ENCODE measurements around the gene OTOL1. TPM values are rescaled to one million over a fixed set of nuclear protein-coding genes. Genes with fewer than 3 reads are reported as not detected.
"Not testable (repeated sequence)": the region's sequence is repeated elsewhere in the genome, so short reads cannot be mapped to it uniquely, and the experiment has no call there.

The OTOL1 gene
- not detected in 2 replicates for total RNA-seq

DNA sequence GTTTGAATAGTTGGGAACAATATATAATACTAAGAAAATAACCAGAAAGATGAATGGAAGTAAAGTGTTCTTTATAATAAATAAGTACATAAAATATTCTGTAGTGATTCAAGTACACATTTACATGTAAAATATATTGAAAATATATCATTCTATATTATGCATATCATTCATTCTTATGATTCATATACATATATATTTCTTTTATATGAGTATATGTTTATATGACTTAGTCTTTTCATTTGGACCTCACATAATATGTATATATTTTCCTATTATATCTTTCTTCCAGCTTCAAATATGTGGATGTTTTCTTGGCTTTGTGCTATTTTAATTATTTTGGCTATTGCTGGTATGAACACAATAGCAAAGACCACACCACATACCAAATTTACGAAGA is at the start of gene OTOL1:
Gene OTOL1 (plus strand): TSS at position 301 of the 400 bp plus-strand sequence. CDS start 0 bp downstream, at position 301.
- no peak for DNase-seq

DNA sequence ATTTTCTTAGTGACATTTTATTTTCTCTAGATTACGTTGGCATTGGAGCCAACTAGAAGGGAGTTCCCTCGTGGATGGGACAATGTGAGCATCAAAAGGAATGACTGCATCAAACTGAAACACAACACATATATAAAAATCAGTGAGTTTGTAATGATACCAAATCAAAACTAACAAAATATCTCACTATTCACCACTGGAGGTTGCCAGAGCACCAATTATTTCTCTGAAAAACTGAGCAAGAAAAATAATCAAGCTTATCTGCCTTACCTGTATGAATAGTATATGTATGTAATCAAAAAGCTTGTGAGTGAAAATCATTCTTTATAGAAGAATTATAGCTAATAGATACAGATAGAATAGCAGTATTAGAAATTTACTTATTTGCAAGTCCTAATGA is 46.8 kb upstream of the OTOL1 start:
- no peak for DNase-seq

DNA sequence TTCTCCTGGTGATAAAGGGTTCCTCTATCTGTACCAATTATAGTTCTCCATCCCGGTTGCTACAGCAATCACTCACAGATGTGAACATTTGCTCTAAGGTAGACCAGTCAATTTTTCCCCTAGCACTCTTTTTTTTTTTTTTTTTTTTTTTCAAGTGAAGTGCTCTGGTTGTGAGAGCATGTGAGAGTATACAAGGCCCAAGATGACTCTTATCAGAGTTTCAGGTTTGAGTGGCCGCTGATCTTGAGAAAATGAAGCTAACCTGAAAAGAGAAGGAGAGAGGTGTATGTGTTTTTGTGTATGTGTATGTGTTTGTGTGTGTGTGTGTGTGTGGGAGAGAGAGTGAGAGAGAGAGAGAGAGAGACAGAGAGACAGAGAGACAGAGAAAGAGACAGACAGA is 44.4 kb upstream of the OTOL1 start:
- DNase-seq = no peak

DNA sequence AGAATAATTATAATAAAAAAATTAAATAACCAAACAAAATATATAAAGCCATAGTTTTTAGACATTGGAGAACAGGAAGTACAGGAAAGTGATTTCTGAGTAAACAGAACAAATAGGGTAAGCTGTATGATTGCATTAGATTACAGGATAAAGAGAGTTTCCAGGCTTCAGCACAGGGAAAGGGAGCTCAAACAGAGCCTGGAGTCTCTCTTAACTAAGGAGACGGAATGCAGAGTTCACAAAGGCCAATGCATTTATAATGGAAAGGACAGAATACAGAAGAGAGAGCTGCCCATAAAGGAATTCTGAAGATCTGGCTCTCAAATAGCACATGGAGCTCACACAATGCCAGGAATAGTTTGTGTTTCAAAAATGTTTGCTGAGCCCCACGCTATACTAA is 42.0 kb upstream of the OTOL1 start:
- DNase-seq = no peak

DNA sequence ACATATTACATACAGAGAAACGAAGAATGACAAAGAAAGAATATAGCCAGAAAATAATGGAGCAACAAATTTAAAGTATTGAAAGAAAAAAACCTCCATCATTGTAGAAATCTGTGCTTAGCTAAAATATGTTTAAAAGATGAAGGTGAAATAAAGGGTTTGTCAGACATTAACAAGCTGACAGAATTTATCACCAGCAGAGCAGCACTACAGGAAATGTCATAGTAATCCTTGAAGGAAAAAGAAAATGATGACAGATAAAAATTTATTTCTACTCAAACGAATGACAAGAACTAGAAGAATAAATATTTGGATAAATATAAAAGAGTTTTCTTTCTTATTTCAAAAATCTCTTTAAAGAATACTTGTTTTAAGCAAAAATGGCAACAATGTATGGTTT is 40.6 kb upstream of the OTOL1 start:
- no peak for DNase-seq

DNA sequence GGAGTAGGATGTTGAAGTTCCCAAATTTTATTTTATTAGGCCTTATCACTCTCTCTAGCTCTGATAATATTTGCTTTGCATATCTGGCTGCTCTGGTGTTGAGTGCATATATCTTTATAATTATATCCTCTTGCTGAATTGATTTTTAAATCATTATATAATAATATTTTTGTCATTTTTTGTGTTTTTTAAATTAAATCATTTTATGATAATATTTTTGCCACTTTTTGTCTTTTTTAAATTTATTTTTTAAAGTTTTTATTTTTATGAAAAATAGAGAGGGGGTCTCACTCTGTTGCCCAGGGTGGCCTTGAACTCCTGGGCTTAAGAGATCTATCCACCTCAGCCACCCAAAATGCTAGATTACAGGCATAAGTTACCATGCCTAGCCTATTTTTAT is 34.5 kb upstream of the OTOL1 start:
- no peak for DNase-seq

DNA sequence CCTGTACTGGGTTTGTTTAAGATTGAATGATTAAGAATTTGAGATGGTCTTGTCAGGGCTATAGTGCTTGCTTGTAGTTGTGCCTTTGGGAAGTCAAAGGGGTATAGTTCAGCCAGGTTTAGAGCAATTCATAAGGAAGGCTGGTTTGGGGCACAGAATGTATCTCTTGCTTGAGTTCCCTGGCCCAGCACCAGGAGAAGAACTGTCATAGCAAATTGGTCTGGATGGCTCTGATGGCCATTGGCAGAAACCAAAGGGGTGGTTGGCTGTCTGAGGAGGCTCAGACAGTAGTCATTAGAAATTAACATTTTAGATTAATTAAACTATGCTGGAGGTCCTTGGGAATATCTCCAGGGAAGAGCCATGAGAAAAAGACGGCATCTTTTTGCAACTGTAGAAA is 25.4 kb upstream of the OTOL1 start:
- no peak for DNase-seq

DNA sequence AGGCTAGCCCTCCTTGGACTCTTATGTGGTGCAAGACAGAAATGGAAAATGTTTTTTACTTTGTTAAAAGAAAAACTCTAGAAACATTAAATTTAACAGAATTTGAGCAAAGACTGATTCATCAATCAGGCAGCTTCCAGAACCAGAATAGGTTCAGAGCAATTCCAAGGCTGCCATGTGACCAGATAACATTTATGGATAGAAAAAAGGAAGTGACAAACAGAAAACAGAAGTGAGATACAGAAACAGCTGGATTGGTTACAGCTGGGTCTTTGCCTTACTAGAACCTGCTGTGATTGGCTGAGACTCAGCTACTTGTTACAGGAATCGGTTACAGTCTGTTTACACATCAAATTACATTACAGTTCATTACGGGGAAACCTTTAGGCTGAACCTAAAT is 22.5 kb upstream of the OTOL1 start:
- DNase-seq = no peak

DNA sequence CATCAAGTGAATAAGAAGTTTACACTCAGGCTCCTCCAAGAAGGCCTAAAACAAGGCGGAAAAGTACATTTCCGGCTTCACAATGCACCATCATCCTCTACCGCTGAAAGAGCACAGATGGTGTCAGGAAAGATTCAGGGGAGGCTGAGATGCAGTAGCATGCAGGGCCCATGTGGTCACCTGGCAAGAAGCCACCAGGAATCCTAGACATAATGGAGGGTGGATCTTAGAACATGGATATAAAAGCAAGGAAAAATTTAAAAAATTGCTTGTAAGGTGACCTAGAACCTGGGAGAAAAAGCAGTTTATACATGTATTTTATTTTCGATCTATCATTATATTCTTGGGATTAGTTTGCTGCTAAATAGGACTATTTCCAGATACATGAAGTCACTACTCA is 21.9 kb upstream of the OTOL1 start:
- no peak for DNase-seq

DNA sequence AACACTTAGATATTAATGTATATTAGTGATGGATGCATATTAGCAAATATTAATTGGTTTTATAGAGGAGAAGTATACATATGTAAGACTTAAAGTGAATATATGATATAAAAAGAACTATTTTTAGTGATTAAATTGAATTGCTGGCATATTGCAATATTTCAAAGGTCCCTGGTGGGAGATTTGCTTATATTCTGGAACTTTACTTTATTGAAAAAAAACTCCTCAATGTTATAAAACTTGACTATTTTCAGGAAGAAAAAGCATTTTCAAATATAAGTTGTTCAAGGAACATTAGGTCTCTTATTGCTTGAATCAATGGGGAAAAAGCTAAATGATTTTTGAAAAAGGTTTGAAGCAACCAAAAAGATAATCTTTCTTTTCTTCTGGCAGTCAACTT is 21.4 kb upstream of the OTOL1 start:
- DNase-seq = no peak

DNA sequence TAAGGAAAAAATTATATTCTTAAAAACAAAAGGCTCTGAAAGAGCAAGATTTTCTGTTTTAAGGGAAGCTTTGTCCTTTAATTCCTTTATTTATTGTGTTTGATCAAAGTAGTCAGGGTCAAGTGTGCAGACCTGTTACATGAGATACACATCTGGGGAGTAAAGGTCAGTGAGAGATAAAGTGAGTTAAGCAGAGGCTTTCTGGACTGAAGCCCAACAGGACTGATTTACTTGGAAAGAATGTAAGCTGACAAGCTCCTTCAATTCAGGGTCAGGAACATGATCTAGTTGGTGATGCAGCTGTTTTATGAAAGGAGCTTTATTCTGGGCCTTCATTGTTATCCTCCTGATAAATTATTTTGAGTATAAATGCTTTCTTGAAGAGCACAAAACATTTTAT is 20.7 kb upstream of the OTOL1 start:
- DNase-seq = no peak

DNA sequence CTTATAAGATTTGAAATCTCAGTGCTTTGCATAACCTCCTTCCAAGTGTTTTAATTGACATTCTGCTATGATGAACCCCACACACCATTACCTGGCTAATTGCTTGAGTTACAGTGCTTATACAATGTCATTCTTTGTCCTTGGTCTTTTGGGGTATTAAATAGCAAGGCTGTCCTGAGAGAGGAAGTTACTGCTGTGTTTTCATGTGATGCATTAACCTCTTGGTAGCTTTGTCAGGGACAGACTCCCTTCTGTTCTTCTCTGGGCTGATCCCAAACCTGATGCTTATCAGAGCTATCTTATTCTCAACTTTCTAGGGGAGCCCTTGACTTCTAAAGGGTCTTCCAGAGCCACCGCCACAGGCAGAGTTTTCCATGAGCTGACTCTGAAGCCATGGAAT is 12.4 kb upstream of the OTOL1 start:
- DNase-seq = no peak

DNA sequence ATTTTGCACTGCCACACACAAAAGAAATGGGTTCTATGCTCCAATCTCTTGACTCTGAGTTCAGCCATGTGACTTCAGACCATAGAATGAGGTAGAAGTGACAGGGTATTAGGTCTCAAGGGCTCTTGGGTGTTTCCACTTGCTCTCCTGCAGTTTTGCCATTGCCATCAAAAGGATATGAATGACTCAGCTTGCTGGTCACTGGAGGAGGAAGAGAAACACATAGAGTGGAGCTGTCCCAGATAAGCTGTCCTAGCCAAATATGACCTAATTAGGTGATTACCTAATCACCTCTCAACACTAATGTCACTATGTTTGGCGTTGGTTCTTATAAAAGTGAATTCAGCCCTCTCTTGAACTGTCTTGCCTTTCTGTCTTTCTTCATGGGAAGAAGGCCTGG is 8.3 kb upstream of the OTOL1 start:
- DNase-seq = not testable (repeated sequence)

DNA sequence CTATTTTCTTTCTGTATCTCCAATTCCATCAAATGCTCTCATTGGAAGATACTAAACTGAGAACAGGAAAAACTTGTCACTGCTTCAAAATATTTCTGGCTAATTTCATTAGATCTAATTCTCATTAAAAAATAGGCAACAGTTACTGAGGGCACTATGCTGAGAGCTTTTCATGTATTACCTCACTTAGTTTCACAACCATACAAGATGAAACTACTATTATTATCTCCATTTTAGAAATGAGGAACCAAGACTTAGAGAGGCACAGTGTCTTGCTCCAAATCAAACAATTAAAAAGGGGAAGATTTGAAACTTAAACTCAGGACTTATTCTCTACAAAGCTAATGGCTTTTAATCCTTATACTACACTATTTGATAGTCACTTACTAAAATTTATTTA is 7.2 kb upstream of the OTOL1 start:
- DNase-seq = no peak

DNA sequence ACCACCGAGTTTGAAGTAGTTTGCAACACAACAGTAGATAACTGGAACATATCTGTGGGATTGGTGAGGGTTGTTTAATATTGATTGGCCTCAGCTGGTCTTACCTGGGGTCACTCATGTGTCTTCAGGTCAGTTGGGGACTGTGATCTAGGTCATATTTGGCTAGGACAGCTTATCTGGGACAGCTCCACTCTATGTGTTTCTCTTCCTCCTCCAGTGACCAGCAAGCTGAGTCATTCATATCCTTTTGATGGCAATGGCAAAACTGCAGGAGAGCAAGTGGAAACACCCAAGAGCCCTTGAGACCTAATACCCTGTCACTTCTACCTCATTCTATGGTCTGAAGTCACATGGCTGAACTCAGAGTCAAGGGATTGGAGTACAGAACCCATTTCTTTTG is 5.8 kb upstream of the OTOL1 start:
- not testable (repeated sequence) for DNase-seq

DNA sequence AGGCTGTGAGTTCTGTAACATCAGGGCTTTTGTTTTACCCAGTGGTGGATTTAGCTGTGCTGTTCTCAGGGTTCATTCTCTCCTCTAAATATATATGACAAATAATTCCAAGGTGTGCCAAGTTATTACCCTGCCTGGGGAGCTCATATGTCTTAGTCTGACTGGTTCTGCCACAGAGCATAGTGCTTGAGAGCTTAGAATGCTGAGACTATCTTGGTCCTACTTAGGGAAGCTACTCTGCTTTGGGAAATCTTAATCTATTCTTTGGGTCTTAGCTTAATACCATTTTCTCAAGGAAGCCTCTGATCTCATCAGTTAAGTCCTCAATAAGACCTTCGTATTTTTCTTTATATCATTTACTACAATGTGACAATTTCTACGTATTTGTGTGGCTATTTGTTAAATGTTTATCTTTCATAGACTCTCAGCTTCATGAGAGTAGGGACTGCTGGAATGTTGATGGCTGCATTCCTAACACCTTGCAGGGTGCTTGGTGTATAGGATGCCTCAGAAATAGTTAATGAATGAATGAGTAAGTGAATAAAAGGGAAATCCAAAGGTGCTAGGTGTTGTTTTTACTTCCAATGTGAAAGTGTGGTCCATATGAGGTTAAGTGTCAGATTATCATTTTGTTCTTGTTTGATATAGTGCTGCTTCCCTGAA is 1.8 kb downstream of the OTOL1 start:
- DNase-seq = no peak

DNA sequence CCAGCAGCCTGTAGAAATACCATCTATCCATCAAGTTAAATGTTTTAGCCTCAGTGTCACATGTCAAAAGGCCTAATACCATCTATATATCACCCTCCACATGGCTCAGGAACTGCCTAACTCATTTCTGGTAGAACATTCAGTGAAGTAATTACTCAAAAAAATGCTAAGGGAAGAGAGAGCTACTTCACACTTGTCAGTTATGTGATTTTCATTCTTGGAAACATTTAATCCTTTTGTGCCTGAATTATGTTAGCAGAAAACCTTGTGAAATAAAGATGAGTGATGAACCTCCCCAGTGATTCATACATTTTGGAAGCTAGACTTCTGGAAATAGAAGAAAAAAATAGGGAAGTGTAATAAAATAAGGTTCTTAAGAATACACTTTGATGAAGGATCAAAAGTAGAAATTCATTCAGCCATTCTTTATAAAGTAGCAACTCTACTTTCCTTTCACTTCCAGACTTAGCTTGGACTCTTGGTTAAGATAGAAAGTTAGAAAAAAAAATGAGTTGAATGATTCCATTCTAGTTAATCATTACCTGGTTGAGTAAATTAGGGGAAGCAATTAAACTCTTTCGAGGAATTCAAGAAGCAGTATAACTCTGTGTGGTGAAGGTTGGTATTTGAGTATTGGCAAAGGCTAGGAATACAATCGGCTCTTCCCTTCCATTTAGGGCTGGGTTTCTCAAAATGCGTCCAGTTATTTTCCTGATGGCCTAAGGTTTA is 3.6 kb downstream of the OTOL1 start:
- DNase-seq = no peak

DNA sequence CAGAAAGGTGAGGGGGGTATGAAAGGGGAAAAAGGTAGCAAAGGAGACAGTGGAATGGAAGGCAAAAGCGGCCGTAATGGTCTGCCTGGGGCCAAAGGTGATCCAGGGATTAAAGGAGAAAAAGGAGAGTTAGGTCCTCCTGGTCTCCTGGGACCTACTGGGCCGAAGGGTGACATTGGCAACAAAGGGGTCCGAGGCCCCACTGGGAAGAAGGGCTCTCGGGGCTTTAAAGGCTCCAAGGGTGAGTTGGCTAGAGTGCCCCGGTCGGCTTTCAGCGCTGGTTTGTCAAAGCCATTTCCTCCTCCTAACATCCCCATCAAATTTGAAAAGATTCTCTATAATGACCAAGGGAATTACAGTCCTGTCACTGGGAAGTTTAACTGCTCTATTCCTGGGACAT is 6.7 kb downstream of the OTOL1 start:
- DNase-seq = no peak

DNA sequence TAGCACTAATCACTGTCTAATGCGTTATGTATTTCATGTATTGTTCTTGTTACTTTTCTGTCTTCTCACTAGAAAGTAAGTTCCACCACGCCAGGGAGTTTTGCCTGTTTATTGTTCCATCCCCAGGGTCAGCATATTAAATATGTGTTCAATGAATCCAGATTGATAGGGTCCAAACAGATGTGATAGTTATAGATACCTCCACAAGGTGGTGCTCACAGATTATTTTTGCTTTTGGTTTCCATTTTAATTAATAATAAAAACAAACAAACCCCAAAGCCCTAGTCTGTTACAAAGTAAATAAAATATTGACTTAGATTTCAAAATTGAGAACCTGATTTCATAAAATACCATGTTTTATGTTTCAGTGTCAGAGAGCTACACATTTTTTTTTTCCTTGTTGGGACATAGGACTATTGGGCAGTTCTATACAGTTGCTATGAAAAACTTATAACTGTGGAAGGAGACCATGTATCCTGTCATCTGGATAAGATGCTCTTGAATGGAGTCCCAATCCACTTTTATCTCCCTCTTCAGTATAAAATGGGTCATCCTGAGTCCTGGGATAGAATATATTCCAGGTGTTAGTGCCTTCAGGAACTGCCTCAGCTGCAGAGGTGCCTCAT is 12.4 kb downstream of the OTOL1 start:
- DNase-seq = peak; percentile 12

DNA sequence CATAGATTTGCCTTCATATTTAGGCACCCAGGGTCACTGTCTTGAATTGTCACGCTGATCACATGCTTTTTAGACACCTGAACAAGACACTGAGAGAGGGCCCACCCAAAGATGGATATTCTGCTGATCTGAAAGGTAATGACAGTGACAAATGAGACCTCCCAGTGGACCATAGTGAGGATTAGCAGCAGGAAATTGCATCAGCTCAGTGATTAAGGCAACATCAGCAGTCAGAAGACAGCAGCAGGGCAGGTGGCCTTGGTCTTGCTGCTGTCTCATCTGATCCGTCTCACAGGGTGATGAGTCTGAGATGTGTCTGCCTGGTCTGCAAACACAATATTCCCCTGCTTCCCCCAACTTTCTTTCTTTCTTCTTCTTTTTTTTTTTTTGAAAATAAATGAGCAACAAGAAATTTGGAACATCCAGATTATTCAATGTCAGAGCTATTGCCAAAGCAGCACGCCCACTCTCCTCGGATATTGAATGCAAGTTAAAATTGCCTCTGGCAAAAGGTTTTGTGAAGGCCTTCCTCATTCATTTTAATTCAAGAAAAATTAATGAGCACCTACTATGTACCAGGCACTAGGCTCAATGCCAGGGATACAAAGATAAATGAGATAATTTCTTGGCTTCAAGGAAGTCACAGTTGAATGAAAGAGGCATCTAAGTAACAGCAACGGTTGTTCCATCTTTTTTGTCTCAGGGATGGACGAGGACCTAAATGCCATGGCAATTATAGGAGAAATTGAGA is 14.1 kb downstream of the OTOL1 start:
- no peak for DNase-seq

DNA sequence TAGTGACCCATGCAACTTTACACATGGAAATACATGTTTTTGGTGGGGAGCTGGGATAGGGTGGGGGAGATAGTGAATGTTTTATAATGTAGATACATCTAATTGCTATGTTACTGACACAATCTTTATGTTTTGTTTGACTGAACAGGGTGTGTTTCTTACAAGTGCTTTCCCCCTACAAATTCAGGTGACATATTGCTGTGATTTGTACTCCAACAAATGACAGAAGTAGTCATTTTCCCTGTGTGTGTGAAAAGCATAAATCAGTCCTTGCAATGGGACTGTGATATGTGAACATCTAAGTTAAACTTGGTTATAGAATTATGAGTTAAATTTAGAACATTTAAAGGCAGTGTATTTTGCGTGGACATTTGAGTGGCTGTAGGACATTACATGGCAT is 27.3 kb downstream of the OTOL1 start:
- no peak for DNase-seq

DNA sequence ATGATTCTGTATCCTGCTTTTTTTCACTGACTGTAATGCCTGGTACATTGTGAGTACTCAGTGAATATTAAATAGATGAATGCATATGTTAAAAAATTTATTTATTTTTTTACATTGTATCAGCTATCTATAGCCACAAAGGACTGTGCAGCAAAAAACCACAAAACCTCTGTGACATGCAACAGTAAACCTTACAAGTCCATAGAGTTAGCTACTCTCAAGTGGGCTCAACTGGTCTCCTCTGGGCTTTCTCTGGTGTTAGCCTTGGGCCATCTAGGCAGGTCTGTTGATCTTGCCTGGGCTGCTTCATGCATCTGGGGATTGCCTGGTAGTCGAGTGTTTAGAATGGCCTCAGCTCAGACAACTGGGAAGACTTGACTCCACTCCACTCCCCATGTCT is 35.3 kb downstream of the OTOL1 start:
- no peak for DNase-seq

DNA sequence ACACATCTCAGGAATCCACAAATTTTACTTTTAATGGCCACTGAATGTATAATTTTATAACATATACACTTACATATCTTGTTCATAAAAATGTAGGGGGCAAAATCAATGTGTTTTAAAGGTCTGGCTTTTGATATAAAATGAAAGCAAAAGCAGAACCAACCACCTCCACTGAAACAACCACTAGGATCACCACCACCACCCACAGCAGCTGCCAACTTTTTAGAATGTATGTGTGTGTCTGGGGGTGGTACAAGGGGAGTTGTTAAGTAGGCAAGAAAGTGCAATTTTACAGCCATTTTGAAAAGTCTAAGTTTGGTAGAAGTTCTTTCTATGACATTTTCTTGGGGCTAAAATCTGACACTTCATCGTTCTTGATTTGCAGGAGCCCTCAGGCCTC is 44.0 kb downstream of the OTOL1 start:
- DNase-seq = no peak

DNA sequence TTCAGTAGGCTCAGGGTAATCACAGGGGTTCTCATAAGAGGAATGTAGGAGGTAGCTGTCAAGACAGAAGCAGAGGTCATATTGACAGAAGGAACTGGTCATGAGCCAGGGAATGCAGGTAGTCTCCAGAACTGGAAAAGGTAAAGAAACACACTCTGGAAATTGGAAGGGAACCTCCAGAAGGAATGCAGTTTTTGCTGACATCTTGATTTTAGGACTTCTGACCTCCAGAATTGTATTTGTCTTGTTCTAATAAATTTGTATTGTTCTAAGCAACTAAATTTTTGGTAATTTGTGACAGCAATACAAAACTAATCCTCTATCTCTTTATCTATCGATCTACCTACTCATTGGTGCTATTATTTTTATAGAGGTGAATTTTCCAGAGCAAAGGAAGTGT is 49.2 kb downstream of the OTOL1 start:
- DNase-seq = no peak

Measured in dermis blood vessel endothelial cell (primary cell).